GM23248 (cell line): Measurements from ENCODE around the gene DGKI. TPM values are rescaled to one million over a fixed set of nuclear protein-coding genes. Genes with fewer than 3 reads are reported as not detected.

Experiments used
- DNase-seq: peaks from one replicate; pipeline ENCODE4 v3.0.0-alpha.2; 2015
- H2AFZ ChIP-seq: fragments of 200-600 bp; sonication (generic); 2 replicates; pipeline ENCODE4 v1.6.1; 2016; ENCODE audit warnings: antibody characterized with exemption
- H3F3A ChIP-seq: fragments of 200-600 bp; sonication (generic); 2 replicates; pipeline ENCODE4 v1.6.1; 2016; ENCODE audit warnings: mild to moderate bottlenecking, antibody characterized with exemption, mixed run types; ENCODE audit not compliant: insufficient read depth
- H3K27ac ChIP-seq: fragments of 200-600 bp; sonication (generic); 2 replicates; pipeline ENCODE4 v1.5.1; 2016; ENCODE audit warnings: mild to moderate bottlenecking
- H3K27me3 ChIP-seq: fragments of 200-600 bp; sonication (generic); replicated peaks from 2 replicates; pipeline ENCODE4 v1.6.1; 2016; ENCODE audit warnings: mild to moderate bottlenecking; ENCODE audit not compliant: insufficient read depth
- H3K36me3 ChIP-seq: fragments of 200-600 bp; sonication (generic); 2 replicates; pipeline ENCODE4 v1.6.1; 2016; ENCODE audit warnings: low read depth, mild to moderate bottlenecking
- H3K4me1 ChIP-seq: fragments of 200-600 bp; sonication (generic); 2 replicates; pipeline ENCODE4 v1.6.1; 2016; ENCODE audit warnings: mild to moderate bottlenecking; ENCODE audit not compliant: insufficient read depth
- H3K4me2 ChIP-seq: fragments of 200-600 bp; sonication (generic); one replicate; pipeline ENCODE4 v1.6.1; 2016; ENCODE audit warnings: mild to moderate bottlenecking; ENCODE audit not compliant: unreplicated experiment
- H3K4me3 ChIP-seq: fragments of 200-600 bp; sonication (generic); 2 replicates; pipeline ENCODE4 v1.5.1; 2016; ENCODE audit warnings: mild to moderate bottlenecking
- H3K79me2 ChIP-seq: fragments of 200-600 bp; sonication (generic); 2 replicates; pipeline ENCODE4 v1.6.1; 2016; ENCODE audit warnings: mild to moderate bottlenecking; ENCODE audit not compliant: insufficient read depth
- H3K9ac ChIP-seq: fragments of 200-600 bp; sonication (generic); 2 replicates; pipeline ENCODE4 v1.6.1; 2016; ENCODE audit warnings: mild to moderate bottlenecking
- H3K9me2 ChIP-seq: fragments of 200-600 bp; sonication (generic); 2 replicates; pipeline ENCODE4 v1.6.1; 2016; ENCODE audit warnings: mixed run types, mild to moderate bottlenecking, moderate library complexity; ENCODE audit not compliant: insufficient read depth
- H3K9me3 ChIP-seq: fragments of 200-600 bp; sonication (generic); one replicate; pipeline ENCODE4 v1.6.1; 2017; ENCODE audit warnings: low read depth
- H4K20me1 ChIP-seq: fragments of 200-600 bp; sonication (generic); 2 replicates; pipeline ENCODE4 v1.6.0; 2016; ENCODE audit not compliant: insufficient read depth
- EZH2 ChIP-seq: fragments of 200-600 bp; sonication (generic); IDR thresholded peaks from 2 replicates; pipeline ENCODE4 v1.6.1; 2018; ENCODE audit warnings: antibody characterized with exemption, mild to moderate bottlenecking; ENCODE audit not compliant: insufficient read depth, poor library complexity, severe bottlenecking
- EZH2phosphoT487 ChIP-seq: fragments of 200-600 bp; sonication (generic); IDR thresholded peaks from 2 replicates; pipeline ENCODE4 v1.6.1; 2018; ENCODE audit warnings: antibody characterized with exemption, moderate library complexity, mild to moderate bottlenecking, low read depth; ENCODE audit not compliant: insufficient read depth
- WGBS, 2 experiments: methylation state at CpG; one replicate each; pipeline ENCODE4 v1.1.6; 2015 to 2017; ENCODE audit warnings: low lambda C conversion rate in 2 of 2, low coverage in 1 of 2; ENCODE audit errors: missing lambda C conversion rate in 2 of 2; 5-methylcytosine and 5-hydroxymethylcytosine counted together
- in situ Hi-C: fragments of 300-500 bp; cut with MboI; formaldehyde crosslinking; loops from 2 replicates; pipeline ENCODE4 v1.15.0; 2020
- polyA plus RNA-seq: library from polyadenylated mRNA; unstranded; fragments of >200 nt; fragmentation: Nextera tagmentation; extraction: Ambion mirVana; gene quantifications from 2 replicates; pipeline ENCODE4 v1.2.1, GENCODE V29; 2016
- total RNA-seq: library from RNA; depleted of rRNA; stranded (reverse); fragments of >200 nt; shearing (Covaris generic); gene quantifications from 2 replicates; pipeline ENCODE4 v1.2.3, GENCODE V29; 2014

Gene DGKI
- total and polyA plus RNA-seq, 2 experiments from 2014 or later = 5.4 to 25.9 TPM

DNA sequence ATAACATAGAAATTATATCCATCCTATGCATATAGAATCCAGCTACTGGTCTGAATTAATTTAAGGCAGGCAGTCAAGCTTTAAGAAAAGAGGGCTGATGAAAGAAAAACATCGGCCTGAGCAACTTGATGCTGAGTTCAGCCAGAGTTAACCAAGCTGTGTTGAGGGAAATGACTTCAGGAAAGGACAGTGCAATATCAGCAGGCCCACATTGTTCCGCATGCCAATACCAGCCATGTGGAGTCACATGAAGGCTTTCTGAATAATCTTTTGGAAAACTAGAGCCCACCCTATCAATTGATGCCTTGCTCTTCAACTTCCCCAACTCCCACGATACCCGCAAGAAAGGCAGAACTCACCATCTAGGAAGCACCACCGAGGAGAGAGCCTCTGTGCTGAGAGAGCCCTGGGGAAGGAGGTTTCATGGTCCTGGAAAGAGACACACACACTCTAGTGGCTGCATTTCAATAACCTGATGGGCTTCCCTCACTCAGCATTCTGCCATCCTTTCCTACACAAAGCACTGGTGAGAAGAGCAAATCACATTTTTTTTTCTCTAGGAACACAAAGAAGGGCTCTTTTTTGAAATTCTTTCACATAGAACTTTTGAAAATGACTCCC is 377.5 kb downstream of the DGKI start:
- Histone ChIP-seq H2AFZ (no peak overlapping the region), H3K36me3 (peaks cover 7% of the 10 kb centered on the region), H3K9ac (no peak overlapping the region), H3K4me1 (no peaks in the 10 kb centered on the region), H3K4me2 (no peak overlapping the region), H4K20me1 (no peaks in the 10 kb centered on the region), H3K9me2 (no peaks in the 10 kb centered on the region; the same call in 1 of the 2 replicates), H3K4me3 (no peak overlapping the region), H3K79me2 (no peaks in the 10 kb centered on the region), H3K27ac (no peak overlapping the region), H3K27me3 (no peaks in the 10 kb centered on the region), H3F3A (peaks cover 3% of the 10 kb centered on the region; the same call in 1 of the 2 replicates), H3K9me3 (no peaks in the 10 kb centered on the region)
- DNase-seq = no peak
- TF ChIP-seq EZH2phosphoT487 (no peak), EZH2 (no peak)
- in situ Hi-C loops = no loop called here
- WGBS, 2 experiments = 95 to 98% methylated on average over 5 of the region's 5 CpGs

DNA sequence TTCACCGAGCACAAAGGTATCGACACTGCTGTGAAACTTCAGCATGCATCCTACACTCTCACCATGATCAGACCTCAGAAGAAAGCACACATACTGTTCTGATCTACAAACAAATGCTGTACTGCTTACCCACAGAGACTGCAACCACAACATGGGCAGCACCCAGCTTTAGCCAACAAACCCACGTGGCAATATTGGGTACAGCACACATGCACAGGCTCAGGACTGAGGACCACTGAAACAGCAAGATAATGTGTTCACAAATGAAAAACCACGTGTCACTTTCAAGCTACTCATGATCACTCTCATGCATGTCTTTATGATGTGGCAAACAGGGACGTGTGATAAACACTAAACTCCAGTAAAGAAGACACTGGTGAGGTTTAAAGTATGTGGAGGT is 383.9 kb downstream of the DGKI start:
- Histone ChIP-seq H3K36me3 (peaks cover 12% of the 10 kb centered on the region), H3K9ac (no peak overlapping the region), H3K4me1 (peaks cover 25% of the 10 kb centered on the region), H3F3A (peaks cover 19% of the 10 kb centered on the region; the same call in 1 of the 2 replicates), H3K27ac (peak overlapping the region; percentile 46), H3K79me2 (no peaks in the 10 kb centered on the region), H4K20me1 (no peaks in the 10 kb centered on the region), H3K27me3 (no peaks in the 10 kb centered on the region), H2AFZ (no peak overlapping the region), H3K9me2 (no peaks in the 10 kb centered on the region), H3K9me3 (no peaks in the 10 kb centered on the region), H3K4me3 (peak overlapping the region; percentile 34; the same call in 1 of the 2 replicates), H3K4me2 (peak overlapping the region; percentile 56)
- TF ChIP-seq EZH2phosphoT487 (no peak), EZH2 (no peak)
- in situ Hi-C loops = no loop called here
- DNase-seq = peak; percentile 5
- WGBS, 2 experiments = 80 to 83% methylated on average over 5 of the region's 5 CpGs

DNA sequence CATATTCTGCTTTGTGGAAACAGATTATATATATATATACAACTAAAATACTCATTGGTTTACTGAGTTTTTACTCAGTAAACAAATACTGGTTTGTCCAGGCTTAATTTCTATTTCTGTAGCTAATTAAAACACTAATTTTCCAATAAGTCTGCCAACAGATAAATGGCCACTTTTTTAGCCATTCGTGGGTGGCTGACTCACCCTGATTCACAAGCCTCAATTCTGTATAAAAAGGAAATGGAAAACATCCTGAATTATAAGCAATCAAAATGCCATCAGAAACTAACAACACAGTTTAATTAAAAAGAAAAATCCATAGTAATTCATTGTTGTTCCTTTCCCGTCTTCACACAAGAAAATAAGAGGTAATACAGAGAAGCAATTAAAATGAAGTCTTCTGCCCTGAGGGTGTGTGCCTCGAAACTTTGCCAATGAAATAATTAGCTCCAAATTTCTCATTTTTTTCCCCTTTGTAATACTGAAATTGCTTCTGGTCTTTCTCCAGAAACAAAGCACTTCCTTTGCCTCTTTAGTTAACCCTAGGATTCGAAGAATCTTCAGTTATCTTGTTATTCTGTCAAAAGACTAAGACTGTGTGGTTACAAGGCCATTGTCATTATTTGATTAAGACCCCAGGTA is 384.6 kb downstream of the DGKI start:
- Histone ChIP-seq H2AFZ (peak overlapping the region; percentile 38), H3K27me3 (no peaks in the 10 kb centered on the region), H3K36me3 (peaks cover 12% of the 10 kb centered on the region), H3K9me3 (no peaks in the 10 kb centered on the region), H3F3A (peaks cover 19% of the 10 kb centered on the region; the same call in 1 of the 2 replicates), H3K79me2 (no peaks in the 10 kb centered on the region), H3K4me1 (peaks cover 25% of the 10 kb centered on the region), H3K27ac (peak overlapping the region; percentile 46), H3K4me2 (peak overlapping the region; percentile 56), H3K9me2 (no peaks in the 10 kb centered on the region), H4K20me1 (no peaks in the 10 kb centered on the region), H3K9ac (no peak overlapping the region), H3K4me3 (peak overlapping the region; percentile 34)
- peak; percentile 83 for DNase-seq
- in situ Hi-C loops = no loop called here
- TF ChIP-seq EZH2phosphoT487 = 0 out of 2 replicates have a peak, but pooled peaks have one; percentile 49
- no peak for TF ChIP-seq EZH2
- WGBS, 2 experiments = 1% methylated on average over 4 of the region's 4 CpGs

DNA sequence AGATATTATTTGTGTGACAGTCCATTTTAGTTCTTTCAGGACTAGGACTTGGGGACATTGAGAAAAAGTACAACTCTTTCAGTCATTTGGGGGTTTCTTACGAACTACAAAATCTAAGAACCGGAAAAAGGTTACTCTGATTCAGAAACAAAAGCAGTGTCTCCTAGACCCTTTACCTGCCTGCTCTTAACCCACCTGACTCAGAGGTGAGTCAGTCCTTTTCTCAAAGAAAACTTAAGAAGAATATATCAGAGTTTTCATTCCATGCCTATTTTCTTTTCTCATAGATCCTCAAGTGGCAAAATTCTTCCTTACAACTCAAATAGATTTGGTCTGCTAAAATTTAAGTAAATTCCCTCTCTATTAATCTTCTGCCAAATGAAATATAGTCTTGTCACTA is 388.4 kb downstream of the DGKI start:
- no peak overlapping the region for H3K4me3 ChIP-seq
- H3K79me2 ChIP-seq = no peaks in the 10 kb centered on the region
- H4K20me1 ChIP-seq = no peaks in the 10 kb centered on the region
- H3K27ac ChIP-seq = no peak overlapping the region
- peaks cover 5% of the 10 kb centered on the region; the same call in 1 of the 2 replicates for H3K36me3 ChIP-seq
- no peak overlapping the region for H2AFZ ChIP-seq
- TF ChIP-seq EZH2 (no peak), EZH2phosphoT487 (no peak)
- in situ Hi-C loops = loop anchor here (10.0 kb wide), 1 partner anchor 294 kb away; no protein-coding TSS in a partner anchor
- no peak overlapping the region for H3K9ac ChIP-seq
- no peaks in the 10 kb centered on the region for H3K9me3 ChIP-seq
- peaks cover 31% of the 10 kb centered on the region for H3F3A ChIP-seq
- H3K4me2 ChIP-seq = no peak overlapping the region
- H3K4me1 ChIP-seq = peaks cover 47% of the 10 kb centered on the region
- no peak for DNase-seq
- H3K27me3 ChIP-seq = no peaks in the 10 kb centered on the region
- 99 to 100% methylated on average over 2 of the region's 2 CpGs for WGBS, 2 experiments
- no peaks in the 10 kb centered on the region for H3K9me2 ChIP-seq
